HEK293 (cell line): ENCODE results near the gene EML6.

Experiments used
- CTCF ChIA-PET: fragments of 350-600 bp; formaldehyde crosslinking; extraction: SDS; loops from one replicate; lab custom pipeline; 2021; ENCODE audit warnings: antibody characterized with exemption; lab: Yijun Ruan, JAX
- POLR2A ChIA-PET: fragments of 300-600 bp; formaldehyde crosslinking; extraction: SDS; loops from one replicate; lab custom pipeline; 2020; ENCODE audit warnings: antibody characterized with exemption, inconsistent platforms; lab: Yijun Ruan, JAX
- H3K27ac ChIP-seq: fragments of 200-500 bp; sonication (Bioruptor generic); 2 replicates; pipeline ENCODE4 v1.5.1; 2014; ENCODE audit warnings: low read depth, low read length, control low read depth, inconsistent platforms; ENCODE audit errors: extremely low read depth
- H3K36me3 ChIP-seq, 2 experiments: fragments of 200-500 bp in 1 of 2; sonication (Bioruptor generic) in 1 of 2; 1 replicate in 1 of 2; 2 replicates in 1 of 2; pipeline ENCODE4 v1.5.1; 2014 to 2017; ENCODE audit warnings: inconsistent platforms in 2 of 2, low read length in 2 of 2; ENCODE audit not compliant: control insufficient read depth in 2 of 2, insufficient read depth in 1 of 2
- H3K4me1 ChIP-seq: fragments of 200-500 bp; sonication (Bioruptor generic); 2 replicates; pipeline ENCODE4 v1.5.1; 2014; ENCODE audit warnings: mild to moderate bottlenecking, low read length, inconsistent platforms; ENCODE audit not compliant: control insufficient read depth, insufficient read depth
- H3K4me3 ChIP-seq: 2 replicates; pipeline ENCODE4 v1.5.1; 2011; ENCODE audit warnings: low read depth, mild to moderate bottlenecking, control low read depth, low read length, moderate library complexity
- H3K9me3 ChIP-seq: fragments of 200-500 bp; sonication (Bioruptor generic); 2 replicates; pipeline ENCODE4 v1.5.1; 2014; ENCODE audit warnings: low read depth, low read length, inconsistent platforms; ENCODE audit not compliant: control insufficient read depth, insufficient read depth
- GFI1B ChIP-seq: fragments of 450-650 bp; formaldehyde crosslinking; IDR thresholded peaks from 2 replicates; pipeline ENCODE4 v1.5.1; 2016; ENCODE audit warnings: missing biosample characterization, missing genetic modification characterization
- HOXC10 ChIP-seq: sonication (generic); formaldehyde crosslinking; IDR thresholded peaks from 2 replicates; pipeline ENCODE4 v1.8.1; 2023; ENCODE audit warnings: mild to moderate bottlenecking, missing genetic modification reagents
- MYNN ChIP-seq: fragments of 450-650 bp; formaldehyde crosslinking; IDR thresholded peaks from 2 replicates; pipeline ENCODE4 v1.5.1; 2016; ENCODE audit warnings: missing biosample characterization, missing genetic modification characterization, borderline replicate concordance
- RBAK ChIP-seq: fragments of 450-650 bp; formaldehyde crosslinking; IDR thresholded peaks from 2 replicates; pipeline ENCODE4 v1.5.1; 2016; ENCODE audit warnings: missing biosample characterization, missing genetic modification characterization
- SETDB1 ChIP-seq: IDR thresholded peaks from one replicate; pipeline ENCODE4 v1.6.1; 2017; ENCODE audit warnings: mild to moderate bottlenecking, low read length, moderate library complexity, mixed read lengths; ENCODE audit not compliant: insufficient read length
- ZFP3 ChIP-seq: fragments of 450-650 bp; formaldehyde crosslinking; IDR thresholded peaks from 2 replicates; pipeline ENCODE4 v1.5.1; 2016; ENCODE audit warnings: low read depth, missing biosample characterization, missing genetic modification characterization
- ZIC2 ChIP-seq: fragments of 450-650 bp; formaldehyde crosslinking; IDR thresholded peaks from 2 replicates; pipeline ENCODE4 v1.5.1; 2016; ENCODE audit warnings: missing biosample characterization, missing genetic modification characterization
- ZNF133 ChIP-seq: fragments of 450-650 bp; formaldehyde crosslinking; IDR thresholded peaks from 2 replicates; pipeline ENCODE4 v1.5.1; 2016; ENCODE audit warnings: missing biosample characterization, missing genetic modification characterization
- ZNF202 ChIP-seq: fragments of 450-650 bp; formaldehyde crosslinking; IDR thresholded peaks from 2 replicates; pipeline ENCODE4 v1.5.1; 2016; ENCODE audit warnings: missing biosample characterization, missing genetic modification characterization, borderline replicate concordance
- ZNF335 ChIP-seq: fragments of 450-650 bp; formaldehyde crosslinking; conservative IDR thresholded peaks from 2 replicates; pipeline ENCODE4 v1.5.1; 2016; ENCODE audit warnings: missing biosample characterization, missing genetic modification characterization
- ZNF473 ChIP-seq: fragments of 450-650 bp; formaldehyde crosslinking; IDR thresholded peaks from 2 replicates; pipeline ENCODE4 v1.5.1; 2017; ENCODE audit warnings: missing biosample characterization, missing genetic modification characterization
- ZNF521 ChIP-seq: fragments of 450-650 bp; formaldehyde crosslinking; IDR thresholded peaks from 2 replicates; pipeline ENCODE4 v1.5.1; 2017; ENCODE audit warnings: missing biosample characterization, mild to moderate bottlenecking, missing genetic modification characterization
- ZNF626 ChIP-seq: fragments of 450-650 bp; sonication (Bioruptor Pico); formaldehyde crosslinking; IDR thresholded peaks from 2 replicates; pipeline ENCODE4 v1.5.1; 2018; ENCODE audit warnings: missing biosample characterization, missing genetic modification characterization, inconsistent platforms
- ZNF629 ChIP-seq: fragments of 450-650 bp; formaldehyde crosslinking; IDR thresholded peaks from 2 replicates; pipeline ENCODE4 v1.5.1; 2017; ENCODE audit warnings: missing biosample characterization, missing genetic modification characterization
- ZNF654 ChIP-seq: fragments of 450-650 bp; formaldehyde crosslinking; IDR thresholded peaks from 2 replicates; pipeline ENCODE4 v1.5.1; 2016; ENCODE audit warnings: low read depth, missing biosample characterization, missing genetic modification characterization
- ZNF830 ChIP-seq: fragments of 450-650 bp; IDR thresholded peaks from 2 replicates; pipeline ENCODE4 v1.5.0; 2018; ENCODE audit warnings: missing biosample characterization, missing genetic modification characterization, low read depth, mild to moderate bottlenecking, moderate library complexity
- ZXDB ChIP-seq: fragments of 450-650 bp; formaldehyde crosslinking; IDR thresholded peaks from 2 replicates; pipeline ENCODE4 v1.5.1; 2016; ENCODE audit warnings: missing biosample characterization, missing genetic modification characterization
- TF ChIP-seq, protein P1 (sequence below): fragments of 450-650 bp; formaldehyde crosslinking; IDR thresholded peaks from 2 replicates; pipeline ENCODE4 v1.5.1; 2017; ENCODE audit warnings: missing biosample characterization, missing genetic modification characterization
- TF ChIP-seq, protein P2 (sequence below): fragments of 450-650 bp; formaldehyde crosslinking; IDR thresholded peaks from 2 replicates; pipeline ENCODE4 v1.5.1; 2016; ENCODE audit warnings: missing biosample characterization, missing genetic modification characterization
- TF ChIP-seq, protein P3 (sequence below): fragments of 450-650 bp; formaldehyde crosslinking; IDR thresholded peaks from 2 replicates; pipeline ENCODE4 v1.5.1; 2016; ENCODE audit warnings: missing biosample characterization, missing genetic modification characterization, borderline replicate concordance
- TF ChIP-seq, protein P4 (sequence below): fragments of 450-650 bp; formaldehyde crosslinking; IDR thresholded peaks from 2 replicates; pipeline ENCODE4 v1.5.1; 2016; ENCODE audit warnings: missing biosample characterization, missing genetic modification characterization
- TF ChIP-seq, protein P5 (sequence below): fragments of 450-650 bp; formaldehyde crosslinking; optimal IDR thresholded peaks from 2 replicates; pipeline ENCODE3; 2016; ENCODE audit warnings: missing biosample characterization, mild to moderate bottlenecking, missing genetic modification characterization

EML6 gene

DNA sequence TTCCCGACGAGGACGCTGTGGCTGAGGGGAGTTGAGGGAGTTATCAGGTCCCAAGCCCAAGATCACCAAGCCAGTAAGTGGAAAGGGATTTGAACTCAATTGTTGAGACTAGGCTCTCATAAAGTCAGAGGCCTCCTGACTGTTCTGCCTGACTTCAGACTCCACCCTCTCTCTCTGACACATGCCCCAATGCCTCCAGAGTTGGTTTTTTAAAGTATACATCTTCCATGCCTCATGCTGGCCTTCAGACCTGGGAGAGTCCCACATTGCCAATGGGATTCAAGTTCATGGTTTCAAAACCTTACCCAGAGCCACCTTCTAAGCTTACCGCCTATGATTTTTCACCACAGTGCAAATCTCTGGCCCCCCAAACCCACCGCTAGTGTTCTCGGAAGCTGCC, 226.0 kb downstream of the EML6 start:
- no peaks in the 10 kb centered on the region for H3K36me3 ChIP-seq
- H3K9me3 ChIP-seq = no peaks in the 10 kb centered on the region
- TF ChIP-seq ZIC2 (tag by site-specific recombination) = no peak
- TF ChIP-seq, protein P1, sequence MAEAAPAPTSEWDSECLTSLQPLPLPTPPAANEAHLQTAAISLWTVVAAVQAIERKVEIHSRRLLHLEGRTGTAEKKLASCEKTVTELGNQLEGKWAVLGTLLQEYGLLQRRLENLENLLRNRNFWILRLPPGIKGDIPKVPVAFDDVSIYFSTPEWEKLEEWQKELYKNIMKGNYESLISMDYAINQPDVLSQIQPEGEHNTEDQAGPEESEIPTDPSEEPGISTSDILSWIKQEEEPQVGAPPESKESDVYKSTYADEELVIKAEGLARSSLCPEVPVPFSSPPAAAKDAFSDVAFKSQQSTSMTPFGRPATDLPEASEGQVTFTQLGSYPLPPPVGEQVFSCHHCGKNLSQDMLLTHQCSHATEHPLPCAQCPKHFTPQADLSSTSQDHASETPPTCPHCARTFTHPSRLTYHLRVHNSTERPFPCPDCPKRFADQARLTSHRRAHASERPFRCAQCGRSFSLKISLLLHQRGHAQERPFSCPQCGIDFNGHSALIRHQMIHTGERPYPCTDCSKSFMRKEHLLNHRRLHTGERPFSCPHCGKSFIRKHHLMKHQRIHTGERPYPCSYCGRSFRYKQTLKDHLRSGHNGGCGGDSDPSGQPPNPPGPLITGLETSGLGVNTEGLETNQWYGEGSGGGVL (tag by site-specific recombination) = no peak
- no peak for TF ChIP-seq ZNF626 (tag by site-specific recombination)
- no peak for TF ChIP-seq ZFP3 (tag by site-specific recombination)
- TF ChIP-seq RBAK (tag by site-specific recombination) = no peak
- no peak for TF ChIP-seq ZNF629 (tag by site-specific recombination)
- TF ChIP-seq MYNN (tag by site-specific recombination) = no peak
- TF ChIP-seq ZNF473 (tag by site-specific recombination) = no peak
- TF ChIP-seq ZNF830 = no peak
- no peak for TF ChIP-seq ZNF133 (tag by site-specific recombination)
- TF ChIP-seq ZNF521 = no peak
- no peak overlapping the region for H3K4me3 ChIP-seq
- no peaks in the 10 kb centered on the region for H3K4me1 ChIP-seq
- H3K27ac ChIP-seq = no peak overlapping the region
- ChIA-PET POLR2A (no interaction called here), CTCF (no interaction called here)

DNA sequence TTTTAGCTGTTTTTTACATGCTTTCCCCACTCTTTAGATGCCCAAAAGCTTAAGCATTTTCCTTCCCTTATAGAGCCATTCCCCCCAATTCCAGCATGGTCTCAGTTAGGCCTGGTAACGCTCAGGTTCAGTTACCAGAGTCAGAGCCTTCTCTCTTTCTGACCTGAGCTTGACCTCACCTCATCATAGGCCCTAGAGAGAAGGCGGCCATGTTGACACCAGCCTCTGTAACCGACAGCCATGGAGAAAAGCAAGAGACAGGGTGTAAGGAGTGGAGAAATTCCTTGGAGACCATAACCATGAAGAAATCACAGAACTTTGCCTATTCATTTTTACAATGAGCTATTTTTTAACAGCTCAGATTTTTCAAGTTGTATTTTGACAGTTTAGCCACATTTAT, 227.3 kb downstream of the EML6 start:
- POLR2A ChIA-PET = interaction anchor here (0.6 kb wide), 1 partner anchor 310 kb away, joined by 4 read pairs; no protein-coding TSS in a partner anchor
- TF ChIP-seq, protein P2, sequence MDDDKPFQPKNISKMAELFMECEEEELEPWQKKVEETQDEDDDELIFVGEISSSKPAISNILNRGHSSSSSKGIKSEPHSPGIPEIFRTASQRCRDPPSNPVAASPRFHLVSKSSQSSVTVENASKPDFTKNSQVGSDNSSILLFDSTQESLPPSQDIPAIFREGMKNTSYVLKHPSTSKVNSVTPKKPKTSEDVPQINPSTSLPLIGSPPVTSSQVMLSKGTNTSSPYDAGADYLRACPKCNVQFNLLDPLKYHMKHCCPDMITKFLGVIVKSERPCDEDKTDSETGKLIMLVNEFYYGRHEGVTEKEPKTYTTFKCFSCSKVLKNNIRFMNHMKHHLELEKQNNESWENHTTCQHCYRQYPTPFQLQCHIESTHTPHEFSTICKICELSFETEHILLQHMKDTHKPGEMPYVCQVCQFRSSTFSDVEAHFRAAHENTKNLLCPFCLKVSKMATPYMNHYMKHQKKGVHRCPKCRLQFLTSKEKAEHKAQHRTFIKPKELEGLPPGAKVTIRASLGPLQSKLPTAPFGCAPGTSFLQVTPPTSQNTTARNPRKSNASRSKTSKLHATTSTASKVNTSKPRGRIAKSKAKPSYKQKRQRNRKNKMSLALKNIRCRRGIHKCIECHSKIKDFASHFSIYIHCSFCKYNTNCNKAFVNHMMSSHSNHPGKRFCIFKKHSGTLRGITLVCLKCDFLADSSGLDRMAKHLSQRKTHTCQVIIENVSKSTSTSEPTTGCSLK (tag by site-specific recombination) = no peak
- TF ChIP-seq HOXC10 (CRISPR knock-in tag) (no peak), GFI1B (tag by site-specific recombination) (no peak), ZNF654 (no peak), SETDB1 (no peak), ZXDB (no peak), ZNF335 (tag by site-specific recombination) (no peak), ZNF626 (tag by site-specific recombination) (no peak), ZNF202 (tag by site-specific recombination) (no peak)
- TF ChIP-seq, protein P3, sequence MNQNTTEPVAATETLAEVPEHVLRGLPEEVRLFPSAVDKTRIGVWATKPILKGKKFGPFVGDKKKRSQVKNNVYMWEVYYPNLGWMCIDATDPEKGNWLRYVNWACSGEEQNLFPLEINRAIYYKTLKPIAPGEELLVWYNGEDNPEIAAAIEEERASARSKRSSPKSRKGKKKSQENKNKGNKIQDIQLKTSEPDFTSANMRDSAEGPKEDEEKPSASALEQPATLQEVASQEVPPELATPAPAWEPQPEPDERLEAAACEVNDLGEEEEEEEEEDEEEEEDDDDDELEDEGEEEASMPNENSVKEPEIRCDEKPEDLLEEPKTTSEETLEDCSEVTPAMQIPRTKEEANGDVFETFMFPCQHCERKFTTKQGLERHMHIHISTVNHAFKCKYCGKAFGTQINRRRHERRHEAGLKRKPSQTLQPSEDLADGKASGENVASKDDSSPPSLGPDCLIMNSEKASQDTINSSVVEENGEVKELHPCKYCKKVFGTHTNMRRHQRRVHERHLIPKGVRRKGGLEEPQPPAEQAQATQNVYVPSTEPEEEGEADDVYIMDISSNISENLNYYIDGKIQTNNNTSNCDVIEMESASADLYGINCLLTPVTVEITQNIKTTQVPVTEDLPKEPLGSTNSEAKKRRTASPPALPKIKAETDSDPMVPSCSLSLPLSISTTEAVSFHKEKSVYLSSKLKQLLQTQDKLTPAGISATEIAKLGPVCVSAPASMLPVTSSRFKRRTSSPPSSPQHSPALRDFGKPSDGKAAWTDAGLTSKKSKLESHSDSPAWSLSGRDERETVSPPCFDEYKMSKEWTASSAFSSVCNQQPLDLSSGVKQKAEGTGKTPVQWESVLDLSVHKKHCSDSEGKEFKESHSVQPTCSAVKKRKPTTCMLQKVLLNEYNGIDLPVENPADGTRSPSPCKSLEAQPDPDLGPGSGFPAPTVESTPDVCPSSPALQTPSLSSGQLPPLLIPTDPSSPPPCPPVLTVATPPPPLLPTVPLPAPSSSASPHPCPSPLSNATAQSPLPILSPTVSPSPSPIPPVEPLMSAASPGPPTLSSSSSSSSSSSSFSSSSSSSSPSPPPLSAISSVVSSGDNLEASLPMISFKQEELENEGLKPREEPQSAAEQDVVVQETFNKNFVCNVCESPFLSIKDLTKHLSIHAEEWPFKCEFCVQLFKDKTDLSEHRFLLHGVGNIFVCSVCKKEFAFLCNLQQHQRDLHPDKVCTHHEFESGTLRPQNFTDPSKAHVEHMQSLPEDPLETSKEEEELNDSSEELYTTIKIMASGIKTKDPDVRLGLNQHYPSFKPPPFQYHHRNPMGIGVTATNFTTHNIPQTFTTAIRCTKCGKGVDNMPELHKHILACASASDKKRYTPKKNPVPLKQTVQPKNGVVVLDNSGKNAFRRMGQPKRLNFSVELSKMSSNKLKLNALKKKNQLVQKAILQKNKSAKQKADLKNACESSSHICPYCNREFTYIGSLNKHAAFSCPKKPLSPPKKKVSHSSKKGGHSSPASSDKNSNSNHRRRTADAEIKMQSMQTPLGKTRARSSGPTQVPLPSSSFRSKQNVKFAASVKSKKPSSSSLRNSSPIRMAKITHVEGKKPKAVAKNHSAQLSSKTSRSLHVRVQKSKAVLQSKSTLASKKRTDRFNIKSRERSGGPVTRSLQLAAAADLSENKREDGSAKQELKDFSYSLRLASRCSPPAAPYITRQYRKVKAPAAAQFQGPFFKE (tag by site-specific recombination) = no peak
- TF ChIP-seq, protein P4, sequence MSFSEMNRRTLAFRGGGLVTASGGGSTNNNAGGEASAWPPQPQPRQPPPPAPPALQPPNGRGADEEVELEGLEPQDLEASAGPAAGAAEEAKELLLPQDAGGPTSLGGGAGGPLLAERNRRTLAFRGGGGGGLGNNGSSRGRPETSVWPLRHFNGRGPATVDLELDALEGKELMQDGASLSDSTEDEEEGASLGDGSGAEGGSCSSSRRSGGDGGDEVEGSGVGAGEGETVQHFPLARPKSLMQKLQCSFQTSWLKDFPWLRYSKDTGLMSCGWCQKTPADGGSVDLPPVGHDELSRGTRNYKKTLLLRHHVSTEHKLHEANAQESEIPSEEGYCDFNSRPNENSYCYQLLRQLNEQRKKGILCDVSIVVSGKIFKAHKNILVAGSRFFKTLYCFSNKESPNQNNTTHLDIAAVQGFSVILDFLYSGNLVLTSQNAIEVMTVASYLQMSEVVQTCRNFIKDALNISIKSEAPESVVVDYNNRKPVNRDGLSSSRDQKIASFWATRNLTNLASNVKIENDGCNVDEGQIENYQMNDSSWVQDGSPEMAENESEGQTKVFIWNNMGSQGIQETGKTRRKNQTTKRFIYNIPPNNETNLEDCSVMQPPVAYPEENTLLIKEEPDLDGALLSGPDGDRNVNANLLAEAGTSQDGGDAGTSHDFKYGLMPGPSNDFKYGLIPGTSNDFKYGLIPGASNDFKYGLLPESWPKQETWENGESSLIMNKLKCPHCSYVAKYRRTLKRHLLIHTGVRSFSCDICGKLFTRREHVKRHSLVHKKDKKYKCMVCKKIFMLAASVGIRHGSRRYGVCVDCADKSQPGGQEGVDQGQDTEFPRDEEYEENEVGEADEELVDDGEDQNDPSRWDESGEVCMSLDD (tag by site-specific recombination) = no peak
- TF ChIP-seq, protein P5, sequence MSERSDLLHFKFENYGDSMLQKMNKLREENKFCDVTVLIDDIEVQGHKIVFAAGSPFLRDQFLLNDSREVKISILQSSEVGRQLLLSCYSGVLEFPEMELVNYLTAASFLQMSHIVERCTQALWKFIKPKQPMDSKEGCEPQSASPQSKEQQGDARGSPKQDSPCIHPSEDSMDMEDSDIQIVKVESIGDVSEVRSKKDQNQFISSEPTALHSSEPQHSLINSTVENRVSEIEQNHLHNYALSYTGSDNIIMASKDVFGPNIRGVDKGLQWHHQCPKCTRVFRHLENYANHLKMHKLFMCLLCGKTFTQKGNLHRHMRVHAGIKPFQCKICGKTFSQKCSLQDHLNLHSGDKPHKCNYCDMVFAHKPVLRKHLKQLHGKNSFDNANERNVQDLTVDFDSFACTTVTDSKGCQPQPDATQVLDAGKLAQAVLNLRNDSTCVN = no peak

More for the DNA sequence above, 227.3 kb downstream of the EML6 start:
- CTCF ChIA-PET = no interaction called here
- Histone ChIP-seq H3K4me3 (no peak overlapping the region), H3K9me3 (no peaks in the 10 kb centered on the region), H3K27ac (no peak overlapping the region), H3K4me1 (no peaks in the 10 kb centered on the region), H3K36me3 (no peaks in the 10 kb centered on the region)
